ENCODE measurements around the gene CSNK1G2.

The CSNK1G2 gene

GRCh38 chr19:1918975-1919374, 22.0 kb upstream of the CSNK1G2 start:
- no peaks in the 10 kb centered on the region for H3K9me3 ChIP-seq
- no peaks in the 10 kb centered on the region for H3K27me3 ChIP-seq
- H3K4me1 ChIP-seq (ENCODE audit: control insufficient read depth in 1 of 2, insufficient read depth in 1 of 2, low read depth in 1 of 2, low read length in 1 of 2) = no peaks in the 10 kb centered on the region
- no peak overlapping the region for H3K27ac ChIP-seq
- no peak overlapping the region for H3K4me3 ChIP-seq (ENCODE audit: low read depth in 1 of 2, low read length in 1 of 2)
- TF ChIP-seq, protein P1, sequence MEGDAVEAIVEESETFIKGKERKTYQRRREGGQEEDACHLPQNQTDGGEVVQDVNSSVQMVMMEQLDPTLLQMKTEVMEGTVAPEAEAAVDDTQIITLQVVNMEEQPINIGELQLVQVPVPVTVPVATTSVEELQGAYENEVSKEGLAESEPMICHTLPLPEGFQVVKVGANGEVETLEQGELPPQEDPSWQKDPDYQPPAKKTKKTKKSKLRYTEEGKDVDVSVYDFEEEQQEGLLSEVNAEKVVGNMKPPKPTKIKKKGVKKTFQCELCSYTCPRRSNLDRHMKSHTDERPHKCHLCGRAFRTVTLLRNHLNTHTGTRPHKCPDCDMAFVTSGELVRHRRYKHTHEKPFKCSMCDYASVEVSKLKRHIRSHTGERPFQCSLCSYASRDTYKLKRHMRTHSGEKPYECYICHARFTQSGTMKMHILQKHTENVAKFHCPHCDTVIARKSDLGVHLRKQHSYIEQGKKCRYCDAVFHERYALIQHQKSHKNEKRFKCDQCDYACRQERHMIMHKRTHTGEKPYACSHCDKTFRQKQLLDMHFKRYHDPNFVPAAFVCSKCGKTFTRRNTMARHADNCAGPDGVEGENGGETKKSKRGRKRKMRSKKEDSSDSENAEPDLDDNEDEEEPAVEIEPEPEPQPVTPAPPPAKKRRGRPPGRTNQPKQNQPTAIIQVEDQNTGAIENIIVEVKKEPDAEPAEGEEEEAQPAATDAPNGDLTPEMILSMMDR (IDR thresholded peaks at IDR 0.05) = no peak
- peaks cover 23% of the 10 kb centered on the region for H3K36me3 ChIP-seq

GRCh38 chr19:1920644-1921043, 20.3 kb upstream of the CSNK1G2 start:
- TF ChIP-seq, protein P1 (IDR thresholded peaks at IDR 0.05) = no peak
- Histone ChIP-seq H3K4me1 (ENCODE audit: control insufficient read depth in 1 of 2, insufficient read depth in 1 of 2, low read depth in 1 of 2, low read length in 1 of 2) (no peaks in the 10 kb centered on the region), H3K4me3 (ENCODE audit: low read depth in 1 of 2, low read length in 1 of 2) (no peak overlapping the region), H3K36me3 (peaks cover 32% of the 10 kb centered on the region), H3K27me3 (no peaks in the 10 kb centered on the region), H3K9me3 (no peaks in the 10 kb centered on the region), H3K27ac (no peak overlapping the region)

GRCh38 chr19:1921326-1921725, 19.6 kb upstream of the CSNK1G2 start:
- H3K36me3 ChIP-seq = peaks cover 32% of the 10 kb centered on the region
- no peak overlapping the region for H3K4me3 ChIP-seq (ENCODE audit: low read depth in 1 of 2, low read length in 1 of 2)
- no peaks in the 10 kb centered on the region for H3K9me3 ChIP-seq
- TF ChIP-seq, protein P1 (IDR thresholded peaks at IDR 0.05) = no peak
- no peak overlapping the region for H3K27ac ChIP-seq
- H3K27me3 ChIP-seq = no peaks in the 10 kb centered on the region
- no peaks in the 10 kb centered on the region for H3K4me1 ChIP-seq (ENCODE audit: control insufficient read depth in 1 of 2, insufficient read depth in 1 of 2, low read depth in 1 of 2, low read length in 1 of 2)

GRCh38 chr19:1921825-1922224, 19.1 kb upstream of the CSNK1G2 start:
- Histone ChIP-seq H3K27ac (no peak overlapping the region), H3K4me1 (ENCODE audit: control insufficient read depth in 1 of 2, insufficient read depth in 1 of 2, low read depth in 1 of 2, low read length in 1 of 2) (no peaks in the 10 kb centered on the region), H3K4me3 (ENCODE audit: low read depth in 1 of 2, low read length in 1 of 2) (no peak overlapping the region), H3K9me3 (no peaks in the 10 kb centered on the region), H3K36me3 (peaks cover 32% of the 10 kb centered on the region), H3K27me3 (no peaks in the 10 kb centered on the region)
- TF ChIP-seq, protein P1 (IDR thresholded peaks at IDR 0.05) = no peak

DNA sequence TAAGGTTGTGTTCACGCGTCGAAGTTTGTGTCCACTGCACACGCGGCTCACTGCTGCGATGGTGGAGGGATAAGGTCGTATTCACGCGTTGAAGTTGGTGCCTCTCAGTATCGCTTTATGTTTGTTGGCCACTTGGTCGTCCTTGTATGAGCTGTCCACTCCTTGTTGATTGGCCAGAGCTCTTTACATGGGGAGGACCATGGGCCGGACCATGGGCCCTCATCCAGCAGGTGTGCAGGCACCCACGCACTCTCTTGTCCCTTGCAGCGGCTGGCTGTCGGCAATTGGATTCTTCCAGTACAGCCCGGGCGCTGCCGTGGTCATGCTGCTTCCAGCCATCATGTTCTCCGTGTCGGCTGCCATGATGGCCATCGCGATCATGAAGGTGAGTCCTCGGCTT, 18.2 kb upstream of the CSNK1G2 start:
- no peak overlapping the region for H3K27ac ChIP-seq
- H3K36me3 ChIP-seq = peaks cover 32% of the 10 kb centered on the region
- no peak overlapping the region for H3K4me3 ChIP-seq (ENCODE audit: low read depth in 1 of 2, low read length in 1 of 2)
- no peaks in the 10 kb centered on the region for H3K9me3 ChIP-seq
- H3K4me1 ChIP-seq (ENCODE audit: control insufficient read depth in 1 of 2, insufficient read depth in 1 of 2, low read depth in 1 of 2, low read length in 1 of 2) = no peaks in the 10 kb centered on the region
- no peaks in the 10 kb centered on the region for H3K27me3 ChIP-seq
- TF ChIP-seq, protein P1 (IDR thresholded peaks at IDR 0.05) = no peak

GRCh38 chr19:1923319-1923718, 17.7 kb upstream of the CSNK1G2 start:
- TF ChIP-seq, protein P1 (IDR thresholded peaks at IDR 0.05) = no peak
- Histone ChIP-seq H3K36me3 (peaks cover 28% of the 10 kb centered on the region), H3K4me1 (ENCODE audit: control insufficient read depth in 1 of 2, insufficient read depth in 1 of 2, low read depth in 1 of 2, low read length in 1 of 2) (no peaks in the 10 kb centered on the region), H3K27me3 (no peaks in the 10 kb centered on the region), H3K9me3 (no peaks in the 10 kb centered on the region), H3K4me3 (ENCODE audit: low read depth in 1 of 2, low read length in 1 of 2) (no peak overlapping the region), H3K27ac (no peak overlapping the region)

Data from neutrophil (primary cell).